NCI-H187 treated with DMSO at 0.1 percent for 48 hours (cell line): Measurements from ENCODE around the gene ICA1.
"Not testable (repeated sequence)": the region's sequence is repeated elsewhere in the genome, so short reads cannot be mapped to it uniquely, and the experiment has no call there.

Experiments
- DNase-seq: peaks from one replicate; lab custom pipeline; 2025; lab: John Stamatoyannopoulos, UW

ICA1 gene

GRCh38 chr7:8130663-8131062, 131.3 kb downstream of the ICA1 start:
- DNase-seq: no peak

- no peak for DNase-seq
Measured at GRCh38 chr7:8129318-8129659, 132.7 kb downstream of the ICA1 start.

GRCh38 chr7:8128449-8129317, 133.3 kb downstream of the ICA1 start:
- no peak for DNase-seq

GRCh38 chr7:8126601-8127167, 135.3 kb downstream of the ICA1 start:
- DNase-seq: no peak

GRCh38 chr7:8125680-8126444, 136.1 kb downstream of the ICA1 start:
- no peak for DNase-seq

GRCh38 chr7:8121243-8121642, 140.7 kb downstream of the ICA1 start:
- no peak for DNase-seq

- no peak for DNase-seq
Measured at GRCh38 chr7:8120390-8121058, 141.4 kb downstream of the ICA1 start.

- no peak for DNase-seq
Measured at GRCh38 chr7:8119262-8119661, 142.7 kb downstream of the ICA1 start.

- no peak for DNase-seq
Measured at GRCh38 chr7:8117195-8117594, 144.8 kb downstream of the ICA1 start.

GRCh38 chr7:8115547-8116402, 146.2 kb downstream of the ICA1 start:
- DNase-seq: no peak

GRCh38 chr7:8114175-8114574, 147.8 kb downstream of the ICA1 start:
- DNase-seq: no peak

GRCh38 chr7:8113184-8113583, 148.8 kb downstream of the ICA1 start:
- no peak for DNase-seq

- DNase-seq: no peak
Measured at GRCh38 chr7:8112685-8113084, 149.3 kb downstream of the ICA1 start.

GRCh38 chr7:8111282-8111960, 150.5 kb downstream of the ICA1 start:
- no peak for DNase-seq

- no peak for DNase-seq
Measured at GRCh38 chr7:8109196-8110022, 152.6 kb downstream of the ICA1 start.

- DNase-seq: no peak
Measured at GRCh38 chr7:8105449-8106095, 156.4 kb downstream of the ICA1 start.

GRCh38 chr7:8103282-8103681, 158.7 kb downstream of the ICA1 start:
- no peak for DNase-seq

GRCh38 chr7:8101292-8101691, 160.7 kb downstream of the ICA1 start:
- DNase-seq: not testable (repeated sequence)
